GM19397 (cell line): ENCODE data around the gene CPT1C.
A peak's percentile ranks its signal among the peaks of the same experiment; 100 is the strongest.

Experiments
- ATAC-seq: cut with Tn5 transposase; IDR thresholded peaks from one replicate; pipeline ENCODE4 v1.9.1; 2021; ENCODE audit warnings: mild to moderate bottlenecking, moderate library complexity; ENCODE audit not compliant: unreplicated experiment

CPT1C gene

GRCh38 chr19:49690656-49691242, at the start of gene CPT1C:
Gene CPT1C (plus strand): TSS chr19:49691116. CDS start chr19:49692253, 1,137 bp downstream.
- ATAC-seq: no peak

- peak; percentile 62 for ATAC-seq
Observed at GRCh38 chr19:49641688-49642491, 49.0 kb upstream of the CPT1C start, which contains the start of gene SCAF1. Gene SCAF1 (plus strand): TSS chr19:49642209. CDS start chr19:49645027, 2,818 bp downstream.

- no peak for ATAC-seq
Observed at GRCh38 chr19:49642492-49643035, 48.4 kb upstream of the CPT1C start.

- ATAC-seq: no peak
Observed at GRCh38 chr19:49643466-49643865, 47.5 kb upstream of the CPT1C start.

GRCh38 chr19:49645592-49645991, 45.3 kb upstream of the CPT1C start:
- ATAC-seq: no peak

GRCh38 chr19:49645995-49646394, 44.9 kb upstream of the CPT1C start:
- no peak for ATAC-seq

GRCh38 chr19:49646586-49646985, 44.3 kb upstream of the CPT1C start:
- ATAC-seq: no peak

- ATAC-seq: no peak
Observed at GRCh38 chr19:49651029-49651819, 39.7 kb upstream of the CPT1C start.

GRCh38 chr19:49651820-49652550, 38.9 kb upstream of the CPT1C start:
- ATAC-seq: no peak

- no peak for ATAC-seq
Observed at GRCh38 chr19:49652551-49653465, 38.1 kb upstream of the CPT1C start.

GRCh38 chr19:49653466-49653806, 37.5 kb upstream of the CPT1C start:
- ATAC-seq: no peak

GRCh38 chr19:49654581-49654980, 36.3 kb upstream of the CPT1C start:
- no peak for ATAC-seq

- ATAC-seq: no peak
Observed at GRCh38 chr19:49655570-49656455, 35.1 kb upstream of the CPT1C start.

- ATAC-seq: no peak
Observed at GRCh38 chr19:49656456-49657109, 34.3 kb upstream of the CPT1C start.

GRCh38 chr19:49657493-49658138, 33.3 kb upstream of the CPT1C start:
- no peak for ATAC-seq

GRCh38 chr19:49658139-49658517, 32.8 kb upstream of the CPT1C start:
- no peak for ATAC-seq

GRCh38 chr19:49658566-49659442, 32.1 kb upstream of the CPT1C start:
- no peak for ATAC-seq
